AG09319 (cell line): Measurements from ENCODE around the gene SSH2.

Source experiments
- DNase-seq: peaks from one replicate; pipeline ENCODE4 v3.0.0-alpha.2; 2010; ENCODE audit warnings: low read depth; ENCODE audit errors: extremely low read depth
- CTCF ChIP-seq: IDR thresholded peaks from 2 replicates; pipeline ENCODE4 v1.5.1; 2011; ENCODE audit warnings: low read depth, mild to moderate bottlenecking, inconsistent platforms, low read length, moderate library complexity

Gene SSH2

GRCh38 chr17:29667969-29668368 is 262.1 kb downstream of the SSH2 start:
- TF ChIP-seq CTCF = no peak
- DNase-seq = no peak

GRCh38 chr17:29665481-29665810 is 264.6 kb downstream of the SSH2 start:
- DNase-seq = no peak
- no peak for TF ChIP-seq CTCF

GRCh38 chr17:29664743-29665480 is 265.1 kb downstream of the SSH2 start:
- no peak for DNase-seq
- no peak for TF ChIP-seq CTCF

GRCh38 chr17:29663155-29663554 is 266.9 kb downstream of the SSH2 start:
- no peak for TF ChIP-seq CTCF
- no peak for DNase-seq

GRCh38 chr17:29661213-29661612 is 268.8 kb downstream of the SSH2 start:
- DNase-seq = no peak
- no peak for TF ChIP-seq CTCF

- no peak for DNase-seq
- no peak for TF ChIP-seq CTCF
Measured at GRCh38 chr17:29659155-29659554, 270.9 kb downstream of the SSH2 start.

GRCh38 chr17:29655323-29655722 is 274.7 kb downstream of the SSH2 start:
- TF ChIP-seq CTCF = no peak
- no peak for DNase-seq
